HepG2 (cell line): ENCODE data around the gene TP53TG5. TPM values are rescaled to one million over a fixed set of nuclear protein-coding genes. Genes with fewer than 3 reads are reported as not detected.

Experiments used
- ATF3 ChIP-seq: sonication (generic); formaldehyde crosslinking; IDR thresholded peaks from 2 replicates; pipeline ENCODE4 v1.4.0; 2020; ENCODE audit warnings: missing genetic modification reagents
- CAMTA2 ChIP-seq: sonication (generic); formaldehyde crosslinking; IDR thresholded peaks from 2 replicates; pipeline ENCODE4 v1.4.0; 2020; ENCODE audit warnings: mild to moderate bottlenecking, missing genetic modification reagents, borderline replicate concordance
- FOXC1 ChIP-seq: sonication (generic); formaldehyde crosslinking; IDR thresholded peaks from 2 replicates; pipeline ENCODE4 v1.8.0; 2022; ENCODE audit warnings: mild to moderate bottlenecking, missing genetic modification reagents, borderline replicate concordance
- GABPB1 ChIP-seq: IDR thresholded peaks from 2 replicates; pipeline ENCODE4 v1.6.1; 2016; ENCODE audit warnings: mild to moderate bottlenecking, missing genetic modification reagents, moderate library complexity, missing compliant biosample characterization
- HMG20B ChIP-seq: conservative IDR thresholded peaks from 2 replicates; pipeline ENCODE4 v1.6.1; 2016; ENCODE audit warnings: missing genetic modification reagents, missing compliant biosample characterization
- MLX ChIP-seq: IDR thresholded peaks from 2 replicates; pipeline ENCODE4 v1.6.1; 2016
- PREB ChIP-seq: sonication (generic); formaldehyde crosslinking; IDR thresholded peaks from 2 replicates; pipeline ENCODE4 v1.4.0; 2020; ENCODE audit warnings: missing genetic modification reagents
- SATB2 ChIP-seq: sonication (generic); formaldehyde crosslinking; IDR thresholded peaks from 2 replicates; pipeline ENCODE4 v1.5.0; 2020; ENCODE audit warnings: missing genetic modification reagents
- SIN3A ChIP-seq: IDR thresholded peaks from 2 replicates; pipeline ENCODE4 v1.6.1; 2011; ENCODE audit warnings: low read depth, mild to moderate bottlenecking, control low read depth, low read length, borderline replicate concordance
- SOX13 ChIP-seq, 3 experiments: fragments of 450-650 bp in 1 of 3; sonication (generic) in 1 of 3; formaldehyde crosslinking in 1 of 3; IDR thresholded peaks in 2 of 3; conservative IDR thresholded peaks in 1 of 3; 2 replicates each; pipeline versions ENCODE4 v1.5.0 to v1.6.1; 2016 to 2020; ENCODE audit warnings: antibody characterized with exemption in 1 of 3, mild to moderate bottlenecking in 1 of 3, missing compliant biosample characterization in 1 of 3, missing genetic modification reagents in 1 of 3, moderate library complexity in 1 of 3
- TOPORS ChIP-seq: sonication (generic); formaldehyde crosslinking; IDR thresholded peaks from 2 replicates; pipeline ENCODE4 v1.8.0; 2023; ENCODE audit warnings: mild to moderate bottlenecking, missing genetic modification reagents
- ZKSCAN1 ChIP-seq: fragments of 150-350 bp; IDR thresholded peaks from 2 replicates; pipeline ENCODE4 v1.6.1; 2014; ENCODE audit warnings: low read length
- ZMAT5 ChIP-seq: sonication (generic); formaldehyde crosslinking; IDR thresholded peaks from 2 replicates; pipeline ENCODE4 v1.5.0; 2020; ENCODE audit warnings: mild to moderate bottlenecking, low read depth, missing genetic modification reagents, borderline replicate concordance
- ZMYM2 ChIP-seq: sonication (generic); formaldehyde crosslinking; IDR thresholded peaks from 2 replicates; pipeline ENCODE4 v1.8.0; 2022; ENCODE audit warnings: mild to moderate bottlenecking, missing genetic modification reagents
- ZNF10 ChIP-seq: sonication (generic); formaldehyde crosslinking; IDR thresholded peaks from 2 replicates; pipeline ENCODE4 v1.4.0; 2020; ENCODE audit warnings: mild to moderate bottlenecking, low read depth, missing genetic modification reagents, borderline replicate concordance
- ZNF101 ChIP-seq: sonication (generic); formaldehyde crosslinking; IDR thresholded peaks from 2 replicates; pipeline ENCODE4 v1.4.0; 2020; ENCODE audit warnings: mild to moderate bottlenecking, low read depth, missing genetic modification reagents, borderline replicate concordance
- ZNF205 ChIP-seq: IDR thresholded peaks from 2 replicates; pipeline ENCODE4 v1.6.1; 2018; ENCODE audit warnings: missing biosample characterization, missing genetic modification reagents
- ZNF224 ChIP-seq: sonication (generic); formaldehyde crosslinking; IDR thresholded peaks from 2 replicates; pipeline ENCODE4 v1.5.0; 2020; ENCODE audit warnings: mild to moderate bottlenecking, missing genetic modification reagents
- ZNF382 ChIP-seq: sonication (generic); formaldehyde crosslinking; IDR thresholded peaks from 2 replicates; pipeline ENCODE4 v1.5.0; 2020; ENCODE audit warnings: missing genetic modification reagents, mild to moderate bottlenecking, borderline replicate concordance
- ZNF44 ChIP-seq: sonication (generic); formaldehyde crosslinking; IDR thresholded peaks from 2 replicates; pipeline ENCODE4 v1.5.1; 2020; ENCODE audit warnings: mild to moderate bottlenecking, missing genetic modification reagents
- ZNF503 ChIP-seq: sonication (generic); formaldehyde crosslinking; IDR thresholded peaks from 2 replicates; pipeline ENCODE4 v1.4.0; 2020; ENCODE audit warnings: missing genetic modification reagents
- ZNF530 ChIP-seq: sonication (generic); formaldehyde crosslinking; IDR thresholded peaks from 2 replicates; pipeline ENCODE4 v1.5.0; 2020; ENCODE audit warnings: low read depth, mild to moderate bottlenecking, missing genetic modification reagents
- ZNF770 ChIP-seq: sonication (generic); formaldehyde crosslinking; IDR thresholded peaks from 2 replicates; pipeline ENCODE4 v1.5.0; 2020; ENCODE audit warnings: mild to moderate bottlenecking, missing genetic modification reagents
- ZSCAN9 ChIP-seq: IDR thresholded peaks from 2 replicates; pipeline ENCODE4 v1.6.1; 2016; ENCODE audit warnings: borderline replicate concordance
- polyA plus RNA-seq, 8 experiments: library from polyadenylated mRNA; depleted of rRNA in 3 of 8; stranded (reverse) in 7 of 8; unstranded in 1 of 8; fragments of >200 nt; fragmentation: Illumina TruSeq in 4 of 8; extraction: Trizol in 4 of 8; gene quantifications; 2 replicates each; pipeline versions ENCODE4 v1.2.1 to v1.2.3, GENCODE V29; 2011 to 2016; ENCODE audit warnings: low read depth in 4 of 8, missing spikeins in 1 of 8, mixed read lengths in 1 of 8; ENCODE audit not compliant: insufficient read depth in 1 of 8
- total RNA-seq, 5 experiments: library from RNA; depleted of rRNA; stranded (reverse); fragments of >200 nt; fragmentation: Illumina TruSeq; extraction: Trizol; gene quantifications; 2 replicates each; pipeline ENCODE4 v1.2.3, GENCODE V29; 2016; ENCODE audit warnings: low read depth in 1 of 5

TP53TG5 gene
- total and polyA plus RNA-seq, 2 of the 13 experiments (the other 11 are each of a cell fraction or from before 2014, with no cell fraction given): 0.11 TPM; not detected in 1

- TF ChIP-seq ZMYM2 (CRISPR knock-in tag): no peak
- no peak for TF ChIP-seq ZNF224
- TF ChIP-seq ZNF44 (CRISPR knock-in tag): no peak
- 0 out of 2 replicates have a peak, but pooled peaks have one; percentile 7 for TF ChIP-seq GABPB1 (CRISPR knock-in tag)
- no peak for TF ChIP-seq SOX13 (IDR thresholded peaks at IDR 0.05)
- TF ChIP-seq SOX13 (CRISPR knock-in tag; conservative IDR thresholded peaks at IDR 0.05 in 1 of 2, IDR thresholded peaks at IDR 0.05 in 1 of 2): peak in 1 of 2 experiments; percentile 83; a peak in 2 of 4 replicates
- no peak for TF ChIP-seq ZNF503
- peak; percentile 7; the same call in 1 of the 2 replicates for TF ChIP-seq ZNF770 (CRISPR knock-in tag)
- no peak for TF ChIP-seq ATF3
- no peak for TF ChIP-seq TOPORS (CRISPR knock-in tag)
- TF ChIP-seq ZMAT5 (CRISPR knock-in tag): no peak
- no peak for TF ChIP-seq PREB (CRISPR knock-in tag)
- TF ChIP-seq ZNF10: no peak
- no peak for TF ChIP-seq ZNF530
- no peak for TF ChIP-seq MLX (CRISPR knock-in tag)
- TF ChIP-seq SATB2 (CRISPR knock-in tag): no peak
- no peak for TF ChIP-seq ZNF101 (CRISPR knock-in tag)
- TF ChIP-seq FOXC1 (CRISPR knock-in tag): no peak
- TF ChIP-seq ZNF205 (CRISPR knock-in tag): no peak
- TF ChIP-seq ZNF382: no peak
- no peak for TF ChIP-seq ZKSCAN1
- TF ChIP-seq CAMTA2 (CRISPR knock-in tag): no peak
- TF ChIP-seq HMG20B (CRISPR knock-in tag): no peak
- TF ChIP-seq ZSCAN9 (CRISPR knock-in tag): no peak
- TF ChIP-seq SIN3A: no peak
Observed at GRCh38 chr20:45339799-45340198, 38.3 kb downstream of the TP53TG5 start (continued).
